Vagina (tissue), 2 donors: ENCODE measurements around the gene NOL4L.

Experiments
- POLR2A ChIP-seq, 2 donors: fragments of 450-650 bp; IDR thresholded peaks; one replicate each; pipeline ENCODE4 v1.6.1; 2017; ENCODE audit warnings: antibody characterized with exemption in 2 of 2, mild to moderate bottlenecking in 2 of 2, moderate library complexity in 2 of 2
- TF ChIP-seq, protein P1 (sequence below), 3 experiments: fragments of 450-650 bp in 2 of 3; fragments of 200-600 bp in 1 of 3; sonication (generic) in 1 of 3; IDR thresholded peaks; one replicate each; pipeline ENCODE4 v1.5.1; 2017 to 2019; ENCODE audit warnings: antibody characterized with exemption in 3 of 3, mild to moderate bottlenecking in 2 of 3, moderate library complexity in 2 of 3

DNA sequence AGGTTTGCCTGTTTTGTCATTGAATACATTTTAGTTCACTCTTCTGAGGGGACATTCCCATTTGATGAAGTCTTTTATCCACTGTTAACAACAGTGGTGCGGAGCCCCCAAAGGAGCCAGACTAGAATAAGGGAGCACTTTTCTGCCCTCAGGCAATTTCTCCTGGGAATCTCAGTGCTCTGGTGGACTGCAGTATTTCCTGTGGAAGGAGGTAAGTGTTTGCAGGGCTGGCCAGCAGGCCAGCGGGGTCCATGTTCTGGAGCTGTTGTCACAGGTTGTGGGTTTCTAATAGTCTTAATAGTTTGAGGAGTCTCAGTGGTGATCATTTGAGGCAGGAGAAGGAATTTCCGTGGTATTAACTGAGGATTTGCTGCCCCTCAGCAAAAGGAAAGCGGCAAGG, 143.5 kb downstream of the NOL4L start:
- no peak for TF ChIP-seq POLR2A (IDR thresholded peaks at IDR 0.05)
- TF ChIP-seq, protein P1, sequence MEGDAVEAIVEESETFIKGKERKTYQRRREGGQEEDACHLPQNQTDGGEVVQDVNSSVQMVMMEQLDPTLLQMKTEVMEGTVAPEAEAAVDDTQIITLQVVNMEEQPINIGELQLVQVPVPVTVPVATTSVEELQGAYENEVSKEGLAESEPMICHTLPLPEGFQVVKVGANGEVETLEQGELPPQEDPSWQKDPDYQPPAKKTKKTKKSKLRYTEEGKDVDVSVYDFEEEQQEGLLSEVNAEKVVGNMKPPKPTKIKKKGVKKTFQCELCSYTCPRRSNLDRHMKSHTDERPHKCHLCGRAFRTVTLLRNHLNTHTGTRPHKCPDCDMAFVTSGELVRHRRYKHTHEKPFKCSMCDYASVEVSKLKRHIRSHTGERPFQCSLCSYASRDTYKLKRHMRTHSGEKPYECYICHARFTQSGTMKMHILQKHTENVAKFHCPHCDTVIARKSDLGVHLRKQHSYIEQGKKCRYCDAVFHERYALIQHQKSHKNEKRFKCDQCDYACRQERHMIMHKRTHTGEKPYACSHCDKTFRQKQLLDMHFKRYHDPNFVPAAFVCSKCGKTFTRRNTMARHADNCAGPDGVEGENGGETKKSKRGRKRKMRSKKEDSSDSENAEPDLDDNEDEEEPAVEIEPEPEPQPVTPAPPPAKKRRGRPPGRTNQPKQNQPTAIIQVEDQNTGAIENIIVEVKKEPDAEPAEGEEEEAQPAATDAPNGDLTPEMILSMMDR (IDR thresholded peaks at IDR 0.05): no peak
